Calu3 (cell line): Measurements from ENCODE around the gene NDRG2. TPM values are rescaled to one million over a fixed set of nuclear protein-coding genes. Genes with fewer than 3 reads are reported as not detected.

Experiments used
- BruUV-seq: library from RNA; stranded (reverse); fragments of 400-500 nt; replicated peaks from 2 replicates; lab custom pipeline; 2021; lab: Mats Ljungman, UMichigan
- CTCF ChIA-PET: fragments of 300-600 bp; sonication (Branson Sonifier 250); formaldehyde crosslinking; loops from one replicate; lab custom pipeline; 2022; ENCODE audit warnings: antibody characterized with exemption; lab: Charles Lee
- DNase-seq: peaks from one replicate; pipeline ENCODE4 v3.0.0; 2022
- H3K27ac Mint-ChIP-seq: one replicate; pipeline ENCODE4 v1.8.0; 2022; ENCODE audit warnings: mixed read lengths; ENCODE audit not compliant: unreplicated experiment
- H3K27me3 Mint-ChIP-seq: one replicate; pipeline ENCODE4 v1.8.0; 2022; ENCODE audit warnings: mixed read lengths; ENCODE audit not compliant: unreplicated experiment
- H3K36me3 Mint-ChIP-seq: one replicate; pipeline ENCODE4 v1.8.0; 2022; ENCODE audit warnings: mild to moderate bottlenecking, moderate library complexity, mixed read lengths; ENCODE audit not compliant: insufficient read depth, unreplicated experiment
- H3K4me1 Mint-ChIP-seq: one replicate; pipeline ENCODE4 v1.8.0; 2022; ENCODE audit warnings: mild to moderate bottlenecking, low read depth, mixed read lengths; ENCODE audit not compliant: unreplicated experiment
- H3K4me3 Mint-ChIP-seq: one replicate; pipeline ENCODE4 v1.8.0; 2022; ENCODE audit warnings: mild to moderate bottlenecking, low read depth, moderate library complexity, mixed read lengths; ENCODE audit not compliant: unreplicated experiment
- H3K9me3 Mint-ChIP-seq: one replicate; pipeline ENCODE4 v1.8.0; 2022; ENCODE audit warnings: low read depth, mixed read lengths; ENCODE audit not compliant: unreplicated experiment
- CTCF ChIP-seq: fragments of 200-600 bp; IDR thresholded peaks from one replicate; pipeline ENCODE4 v1.8.0; 2022; ENCODE audit warnings: antibody characterized with exemption; ENCODE audit not compliant: unreplicated experiment
- intact Hi-C: fragments of 100-400 bp; cut with micrococcal nuclease; formaldehyde crosslinking; loops from one replicate; pipeline ENCODE4 v1.10.0; 2022; ENCODE audit not compliant: unreplicated experiment
- total RNA-seq: library from RNA; stranded (reverse); gene quantifications from 2 replicates; pipeline ENCODE4 v1.2.3, GENCODE V29; 2022

NDRG2 gene
- total RNA-seq, 1 experiment from 2014 or later: 10.8 TPM

GRCh38 chr14:21019366-21019765, 5.5 kb downstream of the NDRG2 start:
- CTCF ChIA-PET: no interaction called here
- DNase-seq: no peak
- Mint-ChIP-seq H3K4me3 (no peak overlapping the region), H3K27me3 (peaks cover 30% of the 10 kb centered on the region), H3K36me3 (peaks cover 3% of the 10 kb centered on the region), H3K4me1 (peaks cover 8% of the 10 kb centered on the region), H3K9me3 (no peaks in the 10 kb centered on the region), H3K27ac (no peak overlapping the region)
- BruUV-seq: no TSS peak
- no peak for TF ChIP-seq CTCF
- intact Hi-C loops: no loop called here

GRCh38 chr14:21018781-21019180, 6.1 kb downstream of the NDRG2 start:
- Mint-ChIP-seq H3K27ac (no peak overlapping the region), H3K9me3 (no peaks in the 10 kb centered on the region), H3K4me1 (peaks cover 8% of the 10 kb centered on the region), H3K27me3 (peaks cover 30% of the 10 kb centered on the region), H3K4me3 (no peak overlapping the region), H3K36me3 (no peaks in the 10 kb centered on the region)
- CTCF ChIA-PET: no interaction called here
- DNase-seq: no peak
- no TSS peak for BruUV-seq
- intact Hi-C loops: no loop called here
- TF ChIP-seq CTCF: no peak

GRCh38 chr14:21018286-21018685, 6.6 kb downstream of the NDRG2 start:
- intact Hi-C loops: no loop called here
- peaks cover 8% of the 10 kb centered on the region for H3K4me1 Mint-ChIP-seq
- CTCF ChIA-PET: interaction anchor here (0.6 to 0.7 kb wide), 2 partner anchors 22 to 93 kb away, joined by 3 read pairs; no protein-coding TSS in a partner anchor
- BruUV-seq: no TSS peak
- H3K36me3 Mint-ChIP-seq: no peaks in the 10 kb centered on the region
- H3K9me3 Mint-ChIP-seq: no peaks in the 10 kb centered on the region
- no peak overlapping the region for H3K27ac Mint-ChIP-seq
- H3K27me3 Mint-ChIP-seq: peaks cover 30% of the 10 kb centered on the region
- TF ChIP-seq CTCF: no peak
- no peak overlapping the region for H3K4me3 Mint-ChIP-seq
- no peak for DNase-seq

- Mint-ChIP-seq H3K27ac (no peak overlapping the region), H3K4me3 (no peak overlapping the region), H3K27me3 (peaks cover 30% of the 10 kb centered on the region), H3K36me3 (no peaks in the 10 kb centered on the region), H3K4me1 (peaks cover 8% of the 10 kb centered on the region), H3K9me3 (no peaks in the 10 kb centered on the region)
- BruUV-seq: no TSS peak
- no peak for TF ChIP-seq CTCF
- CTCF ChIA-PET: interaction anchor here (0.6 to 0.7 kb wide), 2 partner anchors 23 to 94 kb away, joined by 3 read pairs; no protein-coding TSS in a partner anchor
- intact Hi-C loops: no loop called here
- DNase-seq: no peak
These were observed 7.2 kb downstream of the NDRG2 start for GRCh38 chr14:21017528-21018245.
